Calu3 (cell line): ENCODE measurements around the gene TNFRSF12A. TPM values are rescaled to one million over a fixed set of nuclear protein-coding genes. Genes with fewer than 3 reads are reported as not detected.

Experiments used
- BruUV-seq: library from RNA; stranded (reverse); fragments of 400-500 nt; replicated peaks from 2 replicates; lab custom pipeline; 2021; lab: Mats Ljungman, UMichigan
- CTCF ChIA-PET: fragments of 300-600 bp; sonication (Branson Sonifier 250); formaldehyde crosslinking; loops from one replicate; lab custom pipeline; 2022; ENCODE audit warnings: antibody characterized with exemption; lab: Charles Lee
- DNase-seq: peaks from one replicate; pipeline ENCODE4 v3.0.0; 2022
- H3K27ac Mint-ChIP-seq: one replicate; pipeline ENCODE4 v1.8.0; 2022; ENCODE audit warnings: mixed read lengths; ENCODE audit not compliant: unreplicated experiment
- H3K27me3 Mint-ChIP-seq: one replicate; pipeline ENCODE4 v1.8.0; 2022; ENCODE audit warnings: mixed read lengths; ENCODE audit not compliant: unreplicated experiment
- H3K36me3 Mint-ChIP-seq: one replicate; pipeline ENCODE4 v1.8.0; 2022; ENCODE audit warnings: mild to moderate bottlenecking, moderate library complexity, mixed read lengths; ENCODE audit not compliant: insufficient read depth, unreplicated experiment
- H3K4me1 Mint-ChIP-seq: one replicate; pipeline ENCODE4 v1.8.0; 2022; ENCODE audit warnings: mild to moderate bottlenecking, low read depth, mixed read lengths; ENCODE audit not compliant: unreplicated experiment
- H3K4me3 Mint-ChIP-seq: one replicate; pipeline ENCODE4 v1.8.0; 2022; ENCODE audit warnings: mild to moderate bottlenecking, low read depth, moderate library complexity, mixed read lengths; ENCODE audit not compliant: unreplicated experiment
- H3K9me3 Mint-ChIP-seq: one replicate; pipeline ENCODE4 v1.8.0; 2022; ENCODE audit warnings: low read depth, mixed read lengths; ENCODE audit not compliant: unreplicated experiment
- CTCF ChIP-seq: fragments of 200-600 bp; IDR thresholded peaks from one replicate; pipeline ENCODE4 v1.8.0; 2022; ENCODE audit warnings: antibody characterized with exemption; ENCODE audit not compliant: unreplicated experiment
- intact Hi-C: fragments of 100-400 bp; cut with micrococcal nuclease; formaldehyde crosslinking; loops from one replicate; pipeline ENCODE4 v1.10.0; 2022; ENCODE audit not compliant: unreplicated experiment
- total RNA-seq: library from RNA; stranded (reverse); gene quantifications from 2 replicates; pipeline ENCODE4 v1.2.3, GENCODE V29; 2022

The TNFRSF12A gene
- total RNA-seq, 1 experiment from 2014 or later: 478 TPM

GRCh38 chr16:3044708-3045107 lies 24.5 kb downstream of the TNFRSF12A start:
- CTCF ChIA-PET: interaction anchor here (1.1 to 1.6 kb wide), 2 partner anchors 9 to 13 kb away, joined by 3 to 5 read pairs; no protein-coding TSS in a partner anchor
- DNase-seq: no peak
- intact Hi-C loops: no loop called here
- BruUV-seq: no TSS peak
- H3K4me3 Mint-ChIP-seq: peak overlapping the region; percentile 63
- H3K36me3 Mint-ChIP-seq: peaks cover 9% of the 10 kb centered on the region
- TF ChIP-seq CTCF: no peak
- H3K27ac Mint-ChIP-seq: no peak overlapping the region
- H3K4me1 Mint-ChIP-seq: no peaks in the 10 kb centered on the region
- no peaks in the 10 kb centered on the region for H3K9me3 Mint-ChIP-seq
- peaks cover 59% of the 10 kb centered on the region for H3K27me3 Mint-ChIP-seq

GRCh38 chr16:3045758-3046640 lies 25.8 kb downstream of the TNFRSF12A start, which contains the start of gene MMP25:
MMP25 (plus strand) TSS chr16:3046561; CDS start chr16:3046918, 357 bp downstream.
- peaks cover 9% of the 10 kb centered on the region for H3K36me3 Mint-ChIP-seq
- H3K9me3 Mint-ChIP-seq: no peaks in the 10 kb centered on the region
- no peak for TF ChIP-seq CTCF
- H3K27ac Mint-ChIP-seq: no peak within 1 kb of the TSS
- peak within 1 kb of the TSS; percentile 63 for H3K4me3 Mint-ChIP-seq
- intact Hi-C loops: no loop called here
- no peak for DNase-seq
- CTCF ChIA-PET: interaction anchor here (0.6 to 1.6 kb wide), 4 partner anchors 10 to 1413 kb away, joined by 3 to 8 read pairs (median 4); no protein-coding TSS in a partner anchor
- H3K27me3 Mint-ChIP-seq: peaks cover 71% of the 10 kb centered on the region
- no TSS peak for BruUV-seq
- no peaks in the 10 kb centered on the region for H3K4me1 Mint-ChIP-seq

GRCh38 chr16:3046641-3047386 lies 26.6 kb downstream of the TNFRSF12A start:
- Mint-ChIP-seq H3K9me3 (no peaks in the 10 kb centered on the region), H3K4me1 (no peaks in the 10 kb centered on the region), H3K27ac (no peak overlapping the region), H3K27me3 (peaks cover 79% of the 10 kb centered on the region), H3K36me3 (peaks cover 9% of the 10 kb centered on the region), H3K4me3 (peak overlapping the region; percentile 63)
- no peak for TF ChIP-seq CTCF
- BruUV-seq: no TSS peak
- no peak for DNase-seq
- CTCF ChIA-PET: interaction anchor here (1.3 kb wide), 1 partner anchor 15 kb away, joined by 3 read pairs; no protein-coding TSS in a partner anchor
- intact Hi-C loops: no loop called here

GRCh38 chr16:3047387-3047720 lies 27.2 kb downstream of the TNFRSF12A start:
- Mint-ChIP-seq H3K4me1 (no peaks in the 10 kb centered on the region), H3K27ac (no peak overlapping the region), H3K27me3 (peaks cover 80% of the 10 kb centered on the region), H3K36me3 (peaks cover 13% of the 10 kb centered on the region), H3K4me3 (peak overlapping the region; percentile 63), H3K9me3 (no peaks in the 10 kb centered on the region)
- CTCF ChIA-PET: interaction anchor here (1.0 to 1.3 kb wide), 2 partner anchors 9 to 16 kb away, joined by 3 to 6 read pairs; no protein-coding TSS in a partner anchor
- intact Hi-C loops: no loop called here
- TF ChIP-seq CTCF: no peak
- no TSS peak for BruUV-seq
- DNase-seq: no peak
